Mesodermal cell (in vitro differentiated cells): ENCODE measurements around the gene USP34.
"Not testable (repeated sequence)": the region's sequence is repeated elsewhere in the genome, so short reads cannot be mapped to it uniquely, and the experiment has no call there.

Source experiments
- H3K27ac ChIP-seq: 2 replicates; pipeline ENCODE4 v1.7.0; 2013; ENCODE audit warnings: mild to moderate bottlenecking, low read depth, low read length, moderate library complexity; ENCODE audit not compliant: severe bottlenecking
- H3K36me3 ChIP-seq: 2 replicates; pipeline ENCODE4 v1.7.1; 2013; ENCODE audit warnings: mild to moderate bottlenecking, low read length, moderate library complexity; ENCODE audit not compliant: control insufficient read depth, insufficient read depth
- H3K4me1 ChIP-seq: one replicate; pipeline ENCODE4 v1.7.1; 2013; ENCODE audit warnings: mild to moderate bottlenecking, low read length; ENCODE audit not compliant: insufficient read depth, control insufficient read depth, poor library complexity, severe bottlenecking
- H3K4me3 ChIP-seq: 2 replicates; pipeline ENCODE4 v1.7.0; 2013; ENCODE audit warnings: low read length, control low read depth, mild to moderate bottlenecking; ENCODE audit not compliant: insufficient read depth, poor library complexity, severe bottlenecking; ENCODE audit errors: extremely low read depth
- H3K9me3 ChIP-seq: 2 replicates; pipeline ENCODE4 v1.7.1; 2013; ENCODE audit warnings: mild to moderate bottlenecking, low read length, moderate library complexity; ENCODE audit not compliant: control insufficient read depth
- WGBS, 2 experiments: methylation state at CpG; one replicate each; pipeline ENCODE4 v1.1.5; 2013; ENCODE audit warnings: missing lambda C conversion rate in 2 of 2; ENCODE audit not compliant: insufficient coverage in 2 of 2; 5-methylcytosine and 5-hydroxymethylcytosine counted together

The USP34 gene

DNA sequence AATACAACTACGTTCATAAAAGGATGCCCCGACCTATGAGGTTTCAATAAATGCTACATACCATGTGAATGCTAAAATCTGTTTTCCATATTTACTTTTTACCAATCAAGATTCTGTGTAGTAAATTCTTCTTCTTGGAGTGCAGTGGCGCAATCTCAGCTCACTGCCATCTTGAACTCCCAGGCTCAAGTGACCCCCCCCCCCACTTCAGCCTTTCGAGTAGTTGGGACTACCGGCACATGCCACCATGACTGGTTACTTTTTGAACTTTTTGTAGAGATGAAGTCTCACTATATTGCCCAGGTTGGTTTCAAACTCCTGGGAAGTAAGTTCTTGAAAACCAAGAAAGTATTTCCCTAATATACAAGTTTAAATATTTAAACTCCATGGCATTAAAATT, 14.4 kb upstream of the USP34 start:
- Histone ChIP-seq H3K4me1 (no peaks in the 10 kb centered on the region), H3K36me3 (peaks cover 87% of the 10 kb centered on the region), H3K27ac (no peak overlapping the region), H3K4me3 (no peak overlapping the region), H3K9me3 (no peaks in the 10 kb centered on the region)
- WGBS, 2 experiments, result 100% methylated on average over 1 of the region's 5 CpGs; no CpG with 5 or more reads in 1 of the 2 experiments

DNA sequence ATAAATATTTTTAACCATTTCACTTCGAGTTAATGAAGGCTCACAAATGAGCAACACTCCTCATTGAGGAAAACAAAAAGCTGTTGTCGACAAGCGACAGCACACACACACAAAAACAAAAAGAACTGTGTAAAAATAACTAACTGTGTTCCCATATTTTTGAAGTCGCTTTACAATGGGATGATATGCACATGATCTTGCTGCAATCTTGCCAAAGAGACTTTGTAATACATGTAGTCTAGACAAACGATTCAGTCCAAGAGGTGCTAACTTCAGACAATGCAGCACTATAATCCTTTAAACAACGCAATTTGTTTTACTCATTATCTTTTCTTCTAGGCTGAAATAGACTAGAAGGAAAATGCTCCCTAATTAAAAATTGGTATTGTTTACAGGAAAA, 7.2 kb upstream of the USP34 start:
- H3K4me3 ChIP-seq, result no peak overlapping the region
- H3K9me3 ChIP-seq, result no peaks in the 10 kb centered on the region
- H3K36me3 ChIP-seq, result peaks cover 61% of the 10 kb centered on the region
- 100% methylated on average over 1 to 2 of the region's 6 CpGs for WGBS, 2 experiments
- no peaks in the 10 kb centered on the region for H3K4me1 ChIP-seq
- no peak overlapping the region for H3K27ac ChIP-seq

DNA sequence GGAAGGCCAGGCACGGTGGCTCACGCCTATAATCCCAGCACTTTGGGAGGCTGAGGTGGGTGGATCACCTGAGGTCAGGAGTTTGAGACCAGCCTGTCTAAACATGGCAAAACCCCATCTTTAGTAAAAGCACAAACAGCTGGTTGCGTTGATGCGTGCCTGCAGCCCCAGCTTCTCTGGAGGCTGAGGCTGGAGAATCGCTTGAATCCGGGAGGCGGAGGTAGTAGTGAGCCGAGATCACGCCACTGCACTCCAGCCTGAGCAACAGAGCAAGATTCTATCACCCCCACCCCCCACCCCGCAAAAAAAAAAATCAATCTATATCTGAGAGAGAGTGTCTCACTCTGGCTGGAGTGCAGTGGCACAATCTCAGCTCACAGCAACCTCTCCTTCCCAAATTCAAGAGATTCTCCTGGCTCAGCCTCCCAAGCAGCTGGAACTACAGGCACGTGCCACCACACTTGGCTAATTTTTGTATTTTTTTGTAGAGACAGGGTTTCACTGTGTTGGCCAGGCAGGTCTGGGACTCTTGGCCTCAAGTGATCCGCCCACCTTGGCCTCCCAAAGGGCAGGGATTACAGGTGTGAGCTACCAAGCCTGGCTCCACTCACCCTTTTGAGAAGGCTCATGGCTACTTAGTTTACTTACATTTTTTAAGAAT, 6.2 kb upstream of the USP34 start:
- not testable (repeated sequence) for H3K9me3 ChIP-seq, H3K4me3 ChIP-seq, H3K4me1 ChIP-seq, H3K27ac ChIP-seq
- WGBS, 2 experiments, result 91% methylated on average over 5 to 10 of the region's 12 CpGs
- peaks cover 51% of the 10 kb centered on the region for H3K36me3 ChIP-seq

DNA sequence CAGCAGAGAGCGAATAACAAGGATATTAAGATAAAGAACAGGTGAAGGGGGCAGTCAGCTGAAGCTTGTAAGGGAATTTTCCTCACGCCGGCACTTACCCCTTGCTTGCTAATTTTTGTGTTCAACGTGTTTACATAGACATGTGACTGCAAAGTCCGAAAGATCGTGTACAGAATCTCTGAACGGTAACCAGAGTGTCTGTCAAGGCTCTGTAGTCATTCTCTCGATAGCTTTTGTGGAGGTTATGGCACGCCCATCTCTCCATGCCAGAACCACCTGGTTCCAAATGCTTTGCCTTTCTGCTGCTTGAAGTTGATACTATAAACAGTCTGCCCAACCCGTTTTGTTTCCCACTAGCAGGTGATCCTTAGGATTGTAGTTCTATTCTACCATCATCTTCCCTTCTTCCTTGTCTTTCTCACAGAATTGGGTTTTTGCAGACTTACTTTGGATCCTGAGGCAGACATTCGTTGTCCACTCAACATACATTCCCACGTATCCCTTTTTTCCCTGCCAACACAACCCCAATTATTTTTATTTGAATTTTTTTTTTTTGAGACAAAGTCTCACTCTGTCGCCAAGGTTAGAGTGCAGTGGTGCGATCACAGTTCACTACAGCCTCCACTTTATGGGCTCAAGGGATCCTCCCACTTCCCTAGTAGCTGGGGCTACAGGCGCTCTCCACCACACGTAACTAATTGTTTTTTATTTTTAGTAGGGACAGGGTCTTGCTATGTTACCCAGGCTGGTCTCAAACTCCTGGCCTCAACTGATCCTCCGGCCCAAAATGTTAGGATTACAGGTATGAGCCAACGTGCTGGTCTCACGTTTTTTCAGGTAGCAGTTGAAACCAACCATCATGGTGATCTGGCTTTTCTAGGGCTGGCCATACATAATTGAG, 1.3 kb upstream of the USP34 start:
- H3K4me1 ChIP-seq, result no peaks in the 10 kb centered on the region
- WGBS, 2 experiments, result 30 to 39% methylated on average over 14 to 16 of the region's 19 CpGs
- H3K4me3 ChIP-seq, result peak overlapping the region; percentile 97
- H3K9me3 ChIP-seq, result no peaks in the 10 kb centered on the region
- H3K27ac ChIP-seq, result peak overlapping the region; percentile 97
- H3K36me3 ChIP-seq, result peaks cover 16% of the 10 kb centered on the region

DNA sequence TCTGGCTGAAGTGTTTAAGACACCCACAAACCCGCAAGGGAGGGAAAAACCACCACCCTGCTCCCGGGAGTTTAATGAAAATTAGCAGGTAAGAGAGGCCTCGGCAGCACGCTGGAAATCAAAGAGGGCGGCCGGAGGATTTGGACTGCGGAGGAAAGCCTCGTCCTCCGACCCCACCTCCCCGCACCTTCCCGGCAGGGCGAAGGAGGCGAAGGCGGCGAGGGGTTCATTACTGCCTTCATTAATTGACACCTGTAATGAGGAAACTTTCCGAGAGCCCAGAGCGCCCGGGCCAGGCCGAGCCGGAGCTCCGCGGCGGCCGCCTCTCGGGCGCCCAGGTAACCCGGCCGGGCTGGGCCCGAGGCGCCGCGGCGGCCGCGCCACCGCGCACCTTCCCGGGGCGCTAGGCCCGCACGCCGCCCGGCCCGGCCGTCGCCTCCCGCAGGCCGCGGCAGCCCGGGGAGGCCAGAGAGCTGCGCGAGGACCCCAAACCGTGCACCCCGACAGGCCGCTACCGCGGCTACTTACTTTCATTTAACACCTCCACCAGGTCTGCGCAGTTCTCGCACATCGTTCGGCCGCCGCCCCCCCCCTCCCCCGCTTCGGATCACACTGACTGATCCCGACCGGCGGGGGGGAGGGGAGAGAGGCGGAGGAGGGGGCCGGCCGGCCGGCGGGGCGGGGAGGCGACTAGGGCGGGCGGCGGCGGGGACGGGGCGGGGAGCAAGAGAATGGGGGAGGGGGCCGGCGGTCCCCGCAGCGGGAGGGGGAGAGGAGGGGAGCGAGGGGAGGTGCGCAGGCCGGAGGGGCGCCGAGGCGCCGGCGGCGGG, 550 bp downstream of the USP34 start:
- 0% methylated on average over 30 to 34 of the region's 94 CpGs for WGBS, 2 experiments
- peaks cover 15% of the 10 kb centered on the region for H3K36me3 ChIP-seq
- peak overlapping the region; percentile 85 for H3K27ac ChIP-seq
- H3K4me3 ChIP-seq, result peak overlapping the region; percentile 97
- H3K9me3 ChIP-seq, result no peaks in the 10 kb centered on the region
- peaks cover 10% of the 10 kb centered on the region for H3K4me1 ChIP-seq

DNA sequence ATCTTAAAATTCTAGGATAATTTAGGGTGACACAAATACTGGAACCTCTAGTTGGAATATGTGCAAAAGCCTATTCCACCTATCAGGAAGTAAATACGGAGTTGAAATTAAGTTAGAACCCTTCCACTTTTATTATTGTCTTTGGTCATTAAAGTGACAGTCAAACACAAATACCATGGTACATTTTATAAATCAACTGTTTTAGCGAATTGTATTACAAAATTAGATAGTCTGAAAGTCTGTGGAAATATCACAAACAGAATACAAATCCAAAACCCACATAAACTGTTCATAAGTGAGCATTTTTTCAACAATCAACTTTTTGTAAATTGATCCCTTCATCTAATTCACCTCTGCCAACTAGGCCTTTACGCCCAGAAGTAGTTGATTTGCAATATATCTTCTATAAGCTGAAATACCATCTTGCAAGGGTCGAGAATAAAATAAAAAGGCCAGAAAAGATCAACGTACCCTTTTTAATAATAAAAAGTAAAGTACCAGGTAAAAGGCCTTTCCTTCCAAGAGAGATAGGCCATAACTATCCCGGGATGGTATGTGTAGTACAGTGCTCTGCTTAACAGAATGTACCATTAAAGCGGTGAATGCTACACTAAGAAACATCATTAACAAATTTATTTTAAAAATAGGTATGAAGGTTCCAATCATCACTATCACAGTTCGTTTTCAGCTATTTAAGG, 1.3 kb downstream of the USP34 start:
- Histone ChIP-seq H3K4me3 (peak overlapping the region; percentile 97), H3K27ac (peak overlapping the region; percentile 81), H3K4me1 (peaks cover 11% of the 10 kb centered on the region), H3K36me3 (peaks cover 15% of the 10 kb centered on the region), H3K9me3 (no peaks in the 10 kb centered on the region)
- WGBS, 2 experiments, result 0% methylated on average over 1 of the region's 8 CpGs; no CpG with 5 or more reads in 1 of the 2 experiments

DNA sequence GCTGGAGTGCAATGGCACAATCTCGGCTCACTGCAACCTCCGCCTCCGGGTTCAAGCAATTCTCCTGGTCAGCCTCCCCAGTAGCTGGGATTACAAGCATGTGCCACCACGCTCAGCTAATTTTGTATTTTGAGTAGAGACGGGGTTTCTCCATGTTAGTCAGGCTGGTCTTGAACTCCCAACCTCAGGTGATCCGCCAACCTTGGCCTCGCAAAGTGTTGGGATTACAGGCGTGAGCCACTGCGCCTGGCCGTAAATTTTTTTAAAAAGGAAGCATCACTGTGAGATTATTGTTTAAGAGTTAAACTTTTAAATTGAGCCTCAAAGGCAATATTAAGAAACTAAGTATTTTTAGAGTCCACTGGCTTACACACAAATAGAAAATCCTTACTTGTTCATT, 2.7 kb downstream of the USP34 start:
- Histone ChIP-seq H3K36me3 (peaks cover 15% of the 10 kb centered on the region), H3K4me1 (peaks cover 14% of the 10 kb centered on the region)
- not testable (repeated sequence) for H3K27ac ChIP-seq, H3K9me3 ChIP-seq, H3K4me3 ChIP-seq
- 90 to 94% methylated on average over 5 to 10 of the region's 10 CpGs for WGBS, 2 experiments

DNA sequence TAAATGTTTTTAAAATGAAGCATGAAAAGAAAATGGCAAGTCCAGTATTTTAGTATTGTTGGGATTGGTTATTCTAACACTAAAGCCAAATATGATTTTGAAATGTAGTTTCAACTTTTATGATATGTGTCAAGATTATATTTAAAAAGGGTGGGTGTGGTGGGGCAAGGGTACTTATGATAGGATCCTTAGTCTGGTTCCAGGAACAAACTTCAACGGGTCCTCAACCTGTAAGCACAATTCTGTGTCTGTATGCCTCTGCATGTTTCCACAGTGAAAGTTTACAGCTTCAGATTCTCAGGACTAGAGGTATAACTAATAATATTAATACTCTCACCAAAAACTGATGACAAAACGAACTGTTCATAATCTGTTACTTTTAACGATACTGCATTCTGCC, 5.8 kb downstream of the USP34 start:
- 90 to 96% methylated on average over 3 of the region's 3 CpGs for WGBS, 2 experiments
- peaks cover 18% of the 10 kb centered on the region for H3K36me3 ChIP-seq
- H3K9me3 ChIP-seq, result no peaks in the 10 kb centered on the region
- no peak overlapping the region for H3K4me3 ChIP-seq
- no peak overlapping the region for H3K27ac ChIP-seq
- peaks cover 14% of the 10 kb centered on the region for H3K4me1 ChIP-seq

DNA sequence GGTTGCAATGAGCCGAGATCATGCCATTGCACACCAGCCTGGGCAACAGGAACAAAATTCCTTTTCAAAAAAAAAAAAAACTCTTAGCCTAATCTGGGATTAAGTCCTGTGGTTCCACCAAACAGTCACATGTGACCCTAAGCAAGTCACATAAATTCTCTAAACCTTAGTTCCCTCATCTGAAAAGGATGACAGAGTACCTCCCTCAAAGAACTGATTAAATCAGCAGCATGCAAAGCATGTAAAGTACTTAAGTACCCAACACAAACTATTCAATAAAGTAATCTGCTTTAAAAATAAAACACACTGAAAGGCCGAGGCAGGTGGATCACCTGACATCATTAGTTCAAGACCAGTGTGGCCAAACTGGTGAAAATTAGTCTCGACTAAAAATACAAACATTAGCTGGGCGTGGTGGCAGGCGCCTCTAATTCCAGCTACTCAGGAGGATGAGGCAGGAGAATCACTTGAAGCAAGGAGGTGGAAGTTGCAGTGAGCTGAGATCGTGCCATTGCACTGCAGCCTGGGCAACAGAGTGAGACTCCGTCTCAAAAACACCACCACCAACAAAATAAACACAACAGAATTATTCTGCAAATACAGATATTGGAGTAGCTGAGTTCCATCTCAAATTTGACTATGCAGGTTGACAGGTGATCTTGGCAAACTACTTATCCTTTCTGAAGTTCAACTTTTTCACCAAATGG, 7.0 kb downstream of the USP34 start:
- H3K27ac ChIP-seq, result no peak overlapping the region
- no peak overlapping the region for H3K4me3 ChIP-seq
- 84 to 95% methylated on average over 5 of the region's 7 CpGs for WGBS, 2 experiments

More for the DNA sequence above, 7.0 kb downstream of the USP34 start:
- H3K9me3 ChIP-seq, result no peaks in the 10 kb centered on the region
- peaks cover 18% of the 10 kb centered on the region for H3K36me3 ChIP-seq
- H3K4me1 ChIP-seq, result peaks cover 18% of the 10 kb centered on the region
